NCI-H2227 treated with DMSO at 0.1 percent for 48 hours (cell line): ENCODE data around the gene RRP1.

Source experiments
- DNase-seq: peaks from one replicate; lab custom pipeline; 2025; lab: John Stamatoyannopoulos, UW

Gene RRP1

DNA sequence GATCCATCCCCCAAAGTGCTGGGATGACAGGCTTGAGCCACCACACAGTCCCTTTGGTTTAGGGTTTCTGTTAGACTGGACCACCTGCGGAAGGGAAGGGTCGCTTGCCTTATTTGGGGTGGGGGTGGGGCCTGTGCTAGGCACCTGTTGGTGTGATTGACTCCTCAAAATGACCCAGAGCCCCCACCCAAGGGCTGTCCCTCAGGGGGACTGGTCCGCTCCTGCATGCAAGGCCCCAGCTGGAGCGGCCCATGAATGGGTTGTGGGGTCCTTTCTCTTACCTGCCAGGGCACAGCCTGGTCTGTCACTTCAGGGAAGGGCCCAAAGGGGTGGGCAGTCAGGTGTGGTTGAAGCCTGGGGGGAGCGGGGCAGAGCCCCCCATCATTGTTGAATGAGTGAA lies 11.4 kb upstream of the RRP1 start:
- no peak for DNase-seq

DNA sequence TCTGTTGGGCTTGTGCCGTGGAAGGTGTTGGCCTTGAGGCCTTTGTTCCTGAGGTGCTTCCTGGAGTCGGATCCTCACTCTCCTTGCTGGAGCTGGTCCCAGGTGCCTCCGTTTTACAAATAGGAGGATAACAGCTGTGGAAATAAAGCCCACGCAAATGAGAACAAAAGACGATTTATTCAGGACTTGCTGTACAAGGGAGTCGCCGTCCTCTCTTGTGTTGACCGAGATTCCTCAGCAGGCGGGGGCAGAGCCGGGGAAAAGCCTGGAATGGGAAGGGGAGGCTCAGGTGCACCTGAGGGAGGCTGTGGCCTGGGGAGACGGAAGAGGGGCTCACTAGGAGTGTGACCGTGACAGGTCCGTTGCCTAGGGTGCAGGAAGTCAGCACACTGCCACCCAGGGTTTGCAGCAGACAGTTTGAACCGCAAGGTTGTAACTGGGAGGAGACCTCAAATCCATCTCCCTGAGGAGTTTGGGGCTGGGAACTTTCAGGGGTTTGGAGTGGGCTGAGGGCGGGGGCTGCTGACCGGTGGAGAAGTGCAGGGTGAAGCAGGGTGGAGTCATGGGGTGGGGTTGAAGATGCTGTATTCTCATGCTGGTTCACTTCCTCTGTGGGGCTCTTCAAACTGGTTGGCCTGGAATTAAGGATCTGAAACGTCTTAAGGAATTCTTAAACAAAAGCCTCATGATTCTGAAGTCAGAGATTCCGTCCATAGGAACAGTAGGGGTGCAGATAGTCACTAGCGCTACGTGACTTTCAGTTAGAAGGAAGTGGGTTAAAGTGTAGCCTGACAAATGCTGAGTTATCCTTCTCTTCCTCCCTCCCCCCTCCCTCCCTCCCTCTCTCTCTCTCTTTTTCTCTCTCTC lies 10.7 kb upstream of the RRP1 start:
- DNase-seq: no peak

DNA sequence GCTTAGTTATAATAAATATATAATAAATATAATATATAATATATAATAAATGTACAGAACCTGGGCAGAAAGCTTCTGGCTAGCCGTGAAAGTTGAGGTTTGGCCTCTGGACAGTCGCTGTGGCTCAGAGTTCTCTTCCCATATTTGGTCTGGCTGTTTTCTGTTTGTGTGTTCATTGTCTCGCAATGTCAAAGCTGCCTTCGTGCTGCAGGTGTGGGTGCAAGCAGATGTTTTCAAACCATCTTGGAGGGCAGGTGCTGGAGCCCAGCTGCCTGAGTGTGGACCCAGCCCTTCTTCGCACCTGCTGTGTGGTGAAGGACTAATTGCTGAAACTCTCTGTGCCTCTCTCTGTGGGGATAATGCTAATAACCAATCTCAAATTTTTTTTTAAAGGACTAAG lies 9.7 kb upstream of the RRP1 start:
- no peak for DNase-seq

DNA sequence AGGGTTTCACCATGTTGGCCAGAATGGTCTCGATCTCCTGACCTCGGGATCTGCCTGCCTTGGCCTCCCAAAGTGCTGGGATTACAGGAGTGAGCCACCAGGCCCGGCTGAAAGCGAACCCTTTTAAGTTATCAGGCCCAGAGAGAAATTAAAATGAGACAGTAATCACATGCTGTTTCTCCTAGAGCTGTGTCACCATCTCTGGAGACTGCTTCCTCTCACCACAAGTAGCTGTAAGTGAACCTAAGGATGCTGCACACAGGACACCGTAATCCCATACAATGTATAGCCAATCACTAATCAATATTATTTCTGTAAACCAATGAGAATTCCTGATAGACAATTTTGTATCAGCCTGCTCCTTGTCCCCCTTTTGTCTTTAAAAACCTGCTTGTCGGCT lies 7.5 kb upstream of the RRP1 start:
- DNase-seq: no peak

GRCh38 chr21:43782431-43783097 lies 6.8 kb upstream of the RRP1 start:
- DNase-seq: no peak

- DNase-seq: no peak
These were observed 6.2 kb upstream of the RRP1 start for GRCh38 chr21:43783098-43783700.

DNA sequence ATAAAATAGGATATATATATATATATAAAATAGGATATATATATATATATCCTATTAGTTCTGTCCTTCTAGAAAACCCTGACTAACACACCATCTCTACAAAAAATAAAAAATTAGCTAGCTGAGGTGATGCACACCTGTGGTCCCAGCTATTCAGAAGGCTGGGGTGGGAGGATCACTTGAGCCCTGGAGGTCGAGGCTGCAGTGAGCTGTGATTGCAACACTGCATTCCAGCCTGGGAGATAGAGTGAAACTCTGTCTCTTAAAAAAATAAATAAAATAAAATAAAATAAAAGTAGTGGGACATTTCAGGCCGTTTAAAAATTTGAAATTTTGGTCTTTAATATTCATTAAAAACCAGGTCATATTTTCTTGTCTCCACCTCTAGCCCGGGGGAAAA lies 4.2 kb upstream of the RRP1 start:
- no peak for DNase-seq

GRCh38 chr21:43786300-43786806 lies 3.0 kb upstream of the RRP1 start:
- no peak for DNase-seq

DNA sequence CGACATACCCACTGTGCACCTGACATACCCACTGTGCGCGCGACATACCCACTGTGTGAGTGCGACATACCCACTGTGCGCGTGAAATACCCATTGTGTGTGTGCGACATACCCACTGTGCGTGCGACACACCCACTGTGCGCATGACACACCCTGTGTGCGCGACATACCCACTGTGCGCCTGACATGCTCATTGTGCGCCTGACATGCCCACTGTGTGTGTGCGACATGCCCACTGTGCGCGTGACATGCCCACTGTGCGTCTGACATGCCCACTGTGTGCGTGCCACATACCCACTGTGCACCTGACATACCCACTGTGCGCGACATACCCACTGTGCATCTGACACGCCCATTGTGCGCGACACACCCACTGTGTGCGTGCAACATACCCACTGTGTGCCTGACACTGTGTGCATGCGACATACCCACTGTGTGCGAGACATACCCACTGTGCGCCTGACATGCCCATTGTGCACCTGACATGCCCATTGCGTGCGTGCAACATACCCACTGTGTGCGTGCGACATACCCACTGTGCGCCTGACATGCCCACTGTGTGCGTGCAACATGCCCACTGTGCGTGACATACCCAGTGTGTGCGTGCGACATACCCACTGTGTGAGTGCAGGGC lies 2.5 kb upstream of the RRP1 start:
- no peak for DNase-seq

GRCh38 chr21:43790010-43790524 lies 690 bp downstream of the RRP1 start:
- no peak for DNase-seq

GRCh38 chr21:43792406-43792805 lies 3.0 kb downstream of the RRP1 start:
- no peak for DNase-seq

- no peak for DNase-seq
These were observed 3.9 kb downstream of the RRP1 start for GRCh38 chr21:43793243-43793642.

DNA sequence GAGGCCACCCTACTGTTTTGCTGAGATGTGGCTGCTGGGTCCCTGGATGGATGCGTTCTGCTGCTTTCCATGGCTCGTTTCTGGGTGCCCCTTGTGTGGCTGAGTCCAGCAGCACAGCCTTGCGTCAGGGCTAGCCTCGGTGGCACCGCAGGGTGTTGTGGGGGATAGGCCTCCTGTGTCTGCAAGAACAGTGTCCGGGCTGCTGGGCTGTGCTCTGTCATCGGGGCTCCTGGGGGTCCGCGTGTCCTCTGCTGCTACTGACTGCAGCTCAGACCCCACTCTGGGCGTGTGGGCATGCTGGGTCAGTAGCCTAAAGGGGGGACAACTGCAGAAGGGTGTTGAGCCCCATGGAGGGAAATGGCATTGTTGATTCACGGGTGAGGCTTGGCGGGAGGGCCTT lies 4.9 kb downstream of the RRP1 start:
- DNase-seq: no peak

- DNase-seq: no peak
These were observed 5.5 kb downstream of the RRP1 start for GRCh38 chr21:43794857-43795256.

- DNase-seq: no peak
These were observed 8.0 kb downstream of the RRP1 start for GRCh38 chr21:43797415-43797814.

DNA sequence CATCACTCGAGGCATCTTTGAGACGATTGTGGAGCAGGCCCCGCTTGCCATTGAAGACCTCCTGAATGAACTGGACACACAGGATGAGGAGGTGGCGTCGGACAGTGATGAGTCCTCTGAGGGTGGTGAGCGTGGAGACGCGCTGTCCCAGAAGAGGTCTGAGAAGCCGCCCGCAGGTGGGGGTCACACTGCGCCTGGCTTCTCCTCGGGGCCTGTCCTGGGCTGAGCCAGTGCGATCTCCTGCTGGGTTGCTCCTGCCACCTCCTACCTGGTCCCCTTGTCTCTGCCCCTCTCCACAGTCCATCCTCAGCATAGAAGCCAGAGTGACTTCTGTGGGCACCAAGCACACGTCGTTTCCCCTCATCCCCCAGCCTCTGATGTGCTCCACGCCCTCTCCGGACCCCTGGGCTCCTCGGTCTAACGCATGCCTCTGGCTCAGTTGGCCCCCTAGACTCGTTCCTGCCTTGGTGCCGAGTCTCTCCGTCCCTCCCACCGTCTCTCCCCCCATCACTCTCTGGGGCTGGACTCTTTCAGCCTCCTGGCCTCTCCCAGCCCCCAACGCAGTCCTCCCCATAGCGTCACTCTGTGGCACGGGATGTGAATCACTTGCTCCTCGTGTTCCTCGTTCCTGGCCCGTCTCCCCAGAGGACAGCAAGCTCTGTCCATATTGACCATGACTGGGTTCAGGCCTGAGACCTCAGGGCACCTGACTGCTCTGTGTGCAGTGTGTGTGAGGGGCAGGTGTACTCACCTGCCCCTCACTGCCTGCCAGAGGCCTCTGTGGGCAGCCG lies 8.7 kb downstream of the RRP1 start:
- no peak for DNase-seq

- DNase-seq: no peak
These were observed 10.0 kb downstream of the RRP1 start for GRCh38 chr21:43799301-43799840.

DNA sequence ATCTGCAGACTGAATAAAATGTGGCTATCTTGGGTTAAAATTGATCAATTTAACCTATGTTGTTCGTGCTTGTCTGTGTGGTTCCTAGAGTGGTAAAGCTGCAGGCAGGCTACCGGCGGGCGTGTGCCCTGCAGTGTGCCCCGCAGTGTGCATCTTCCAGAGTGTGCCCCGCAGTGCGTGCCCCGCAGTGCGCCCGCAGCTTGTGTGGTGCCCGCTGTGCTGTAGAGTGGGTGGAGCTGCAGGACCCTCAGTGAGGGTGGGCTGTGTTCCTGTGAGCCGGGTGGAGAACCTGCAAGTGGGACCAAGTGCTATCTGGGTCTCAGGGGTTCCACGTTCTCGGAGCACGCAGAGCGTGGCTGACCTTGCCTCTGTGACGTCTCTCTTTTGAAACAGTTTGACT lies 10.7 kb downstream of the RRP1 start:
- DNase-seq: no peak

DNA sequence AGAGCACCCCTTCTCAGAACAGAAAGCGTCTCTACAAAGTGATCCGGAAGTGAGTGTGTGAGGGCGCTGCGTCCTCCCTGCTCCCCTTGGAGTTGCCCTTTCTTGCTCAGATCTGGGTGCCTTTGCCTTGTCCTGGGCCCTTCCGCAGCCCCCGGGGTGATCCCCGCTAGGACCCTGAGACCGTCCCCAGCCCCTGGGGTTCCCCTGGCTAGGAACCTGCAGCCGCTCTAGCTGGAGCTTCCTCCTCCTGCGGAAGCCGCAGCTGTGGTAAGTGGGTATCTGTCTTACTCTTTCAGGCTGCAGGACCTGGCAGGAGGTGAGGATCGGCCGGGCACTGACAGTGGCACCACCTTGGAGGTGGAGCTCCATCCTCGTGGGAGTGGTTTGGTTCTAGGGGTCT lies 11.2 kb downstream of the RRP1 start:
- no peak for DNase-seq

DNA sequence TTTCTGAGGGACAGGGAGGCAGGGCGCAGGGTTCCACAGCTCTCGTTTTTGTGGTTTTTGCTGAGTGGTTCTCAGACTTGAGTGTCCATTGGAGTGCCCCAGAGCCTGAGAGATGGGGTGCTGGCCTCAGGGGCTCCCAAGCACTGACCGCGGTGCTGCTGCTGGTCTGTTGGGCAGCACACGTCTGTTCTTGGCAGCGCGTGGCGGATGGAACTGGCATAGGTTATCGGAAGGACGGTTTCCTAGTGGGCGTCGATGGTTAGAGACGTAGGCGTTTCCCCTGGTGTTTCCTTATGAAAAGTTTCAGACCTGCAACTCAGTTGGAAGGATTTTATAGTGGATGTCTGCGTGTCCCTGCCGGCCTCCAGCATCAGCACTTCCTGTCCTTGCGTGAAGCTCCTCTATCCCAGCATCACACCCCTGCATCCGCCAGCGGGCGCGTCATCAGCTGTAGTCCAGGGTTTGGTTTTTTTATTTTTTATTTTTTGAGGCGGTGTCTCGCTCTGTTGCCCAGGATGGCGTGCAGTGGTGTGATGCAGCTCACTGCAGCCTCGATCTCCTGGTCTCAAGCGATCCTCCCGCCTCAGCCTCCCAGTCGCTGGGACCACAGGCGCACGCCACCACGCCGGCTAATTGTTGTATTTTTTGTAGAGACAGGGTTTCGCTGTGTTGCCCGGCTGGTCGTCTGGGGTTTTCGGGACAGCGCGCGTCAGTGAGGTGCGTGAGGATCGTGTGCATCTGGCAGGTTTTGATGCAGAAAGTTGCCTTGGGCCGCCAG lies 11.8 kb downstream of the RRP1 start:
- DNase-seq: no peak
